ENCODE data around the gene MAP2K7. TPM values are rescaled to one million over a fixed set of nuclear protein-coding genes. Genes with fewer than 3 reads are reported as not detected.
A peak's percentile ranks its signal among the peaks of the same experiment; 100 is the strongest.

Gene MAP2K7
- total RNA-seq, 6 experiments from 2014 or later = 21.7 to 25.8 (median 22.8) TPM

DNA sequence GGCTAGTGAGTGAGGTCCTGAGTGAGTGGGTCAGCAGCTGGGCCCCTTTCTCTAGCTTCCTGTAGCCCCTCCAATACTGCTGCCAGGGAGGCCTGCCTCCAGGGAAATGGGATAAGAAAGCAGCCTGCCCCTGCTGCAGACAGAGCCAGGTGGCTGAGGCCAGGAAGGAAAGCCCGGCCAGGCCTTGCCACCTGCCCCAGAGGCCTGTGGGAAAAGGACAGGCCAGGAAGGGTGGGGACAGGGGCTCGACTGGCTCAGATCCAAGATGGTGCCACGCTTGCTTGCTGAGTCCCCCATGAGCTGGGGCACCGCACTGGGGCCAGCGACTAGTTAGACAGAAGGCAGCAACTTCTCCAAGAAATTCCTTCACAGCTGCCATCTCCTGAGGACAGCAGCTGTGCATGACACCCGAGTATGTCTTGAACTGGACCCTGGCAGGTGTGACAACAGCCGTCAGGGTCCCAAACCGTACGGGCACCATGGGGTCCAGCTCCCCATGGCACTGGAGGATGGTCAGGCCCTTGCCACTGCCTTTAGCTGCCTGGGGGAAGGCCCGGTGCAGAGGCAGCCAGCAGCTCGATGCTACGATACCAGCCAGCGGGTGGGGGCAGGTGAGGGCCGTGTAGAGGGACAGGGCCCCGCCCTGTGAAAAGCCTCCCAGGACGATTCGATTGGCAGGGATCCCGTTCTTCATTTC is 24.4 kb upstream of the MAP2K7 start:
- no peak overlapping the region for H3K27ac Mint-ChIP-seq
- no peak for DNase-seq
- TF ChIP-seq, protein P1, sequence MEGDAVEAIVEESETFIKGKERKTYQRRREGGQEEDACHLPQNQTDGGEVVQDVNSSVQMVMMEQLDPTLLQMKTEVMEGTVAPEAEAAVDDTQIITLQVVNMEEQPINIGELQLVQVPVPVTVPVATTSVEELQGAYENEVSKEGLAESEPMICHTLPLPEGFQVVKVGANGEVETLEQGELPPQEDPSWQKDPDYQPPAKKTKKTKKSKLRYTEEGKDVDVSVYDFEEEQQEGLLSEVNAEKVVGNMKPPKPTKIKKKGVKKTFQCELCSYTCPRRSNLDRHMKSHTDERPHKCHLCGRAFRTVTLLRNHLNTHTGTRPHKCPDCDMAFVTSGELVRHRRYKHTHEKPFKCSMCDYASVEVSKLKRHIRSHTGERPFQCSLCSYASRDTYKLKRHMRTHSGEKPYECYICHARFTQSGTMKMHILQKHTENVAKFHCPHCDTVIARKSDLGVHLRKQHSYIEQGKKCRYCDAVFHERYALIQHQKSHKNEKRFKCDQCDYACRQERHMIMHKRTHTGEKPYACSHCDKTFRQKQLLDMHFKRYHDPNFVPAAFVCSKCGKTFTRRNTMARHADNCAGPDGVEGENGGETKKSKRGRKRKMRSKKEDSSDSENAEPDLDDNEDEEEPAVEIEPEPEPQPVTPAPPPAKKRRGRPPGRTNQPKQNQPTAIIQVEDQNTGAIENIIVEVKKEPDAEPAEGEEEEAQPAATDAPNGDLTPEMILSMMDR (IDR thresholded peaks at IDR 0.05) = no peak
- H3K36me3 Mint-ChIP-seq (ENCODE audit: low read depth) = no peaks in the 10 kb centered on the region
- no peaks in the 10 kb centered on the region for H3K9me3 Mint-ChIP-seq
- peaks cover 13% of the 10 kb centered on the region for H3K27me3 Mint-ChIP-seq (ENCODE audit: insufficient read depth)
- H3K4me3 Mint-ChIP-seq = no peak overlapping the region
- peaks cover 13% of the 10 kb centered on the region for H3K4me1 Mint-ChIP-seq (ENCODE audit: low read depth)

DNA sequence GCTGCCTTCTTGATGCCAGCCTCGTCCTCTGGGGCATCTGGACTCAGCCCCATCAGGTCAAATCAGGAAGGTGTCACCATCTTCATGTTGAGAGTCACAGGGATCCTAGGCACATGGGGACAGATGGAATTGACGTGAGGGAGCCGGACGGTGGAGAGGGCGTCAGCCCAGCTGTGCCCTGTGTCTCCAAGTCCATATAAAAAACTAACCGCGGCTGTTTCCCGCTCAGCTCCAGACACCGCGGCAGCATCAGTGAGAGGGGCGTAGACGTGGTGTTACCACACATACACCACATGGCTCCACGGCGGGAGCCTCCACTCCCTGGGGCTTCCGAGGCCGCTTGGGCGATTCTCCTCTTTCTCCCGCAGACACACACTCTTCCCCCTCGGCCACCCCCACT is 23.8 kb upstream of the MAP2K7 start:
- TF ChIP-seq, protein P1 (IDR thresholded peaks at IDR 0.05) = no peak
- H3K27ac Mint-ChIP-seq = no peak overlapping the region
- H3K27me3 Mint-ChIP-seq (ENCODE audit: insufficient read depth) = peaks cover 11% of the 10 kb centered on the region
- peaks cover 14% of the 10 kb centered on the region for H3K4me1 Mint-ChIP-seq (ENCODE audit: low read depth)
- H3K36me3 Mint-ChIP-seq (ENCODE audit: low read depth) = no peaks in the 10 kb centered on the region
- no peak for DNase-seq
- H3K9me3 Mint-ChIP-seq = no peaks in the 10 kb centered on the region
- H3K4me3 Mint-ChIP-seq = no peak overlapping the region

DNA sequence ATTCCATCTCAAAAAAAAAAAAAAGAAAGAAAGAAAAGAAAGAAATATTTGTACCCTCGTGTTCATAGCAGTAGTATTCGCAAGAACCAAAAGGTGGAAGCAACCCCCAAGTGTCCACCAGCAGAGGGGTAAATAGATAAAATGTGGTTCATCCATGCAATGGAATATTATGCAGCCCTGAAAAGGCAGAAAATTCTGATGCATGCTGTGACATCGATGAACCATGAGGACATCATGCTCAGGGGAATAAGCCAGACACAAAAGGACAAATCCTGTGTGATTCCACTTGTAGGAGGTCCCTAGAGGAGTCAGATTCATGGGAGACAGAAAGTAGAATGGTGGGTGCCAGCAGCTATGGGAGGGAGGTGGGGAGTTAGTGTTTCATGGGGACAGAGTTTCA is 21.8 kb upstream of the MAP2K7 start:
- peaks cover 14% of the 10 kb centered on the region for H3K4me1 Mint-ChIP-seq (ENCODE audit: low read depth)
- H3K27ac Mint-ChIP-seq = no peak overlapping the region
- no peaks in the 10 kb centered on the region for H3K36me3 Mint-ChIP-seq (ENCODE audit: low read depth)
- H3K27me3 Mint-ChIP-seq (ENCODE audit: insufficient read depth) = peaks cover 4% of the 10 kb centered on the region
- TF ChIP-seq, protein P1 (IDR thresholded peaks at IDR 0.05) = no peak
- no peaks in the 10 kb centered on the region for H3K9me3 Mint-ChIP-seq
- no peak for DNase-seq
- no peak overlapping the region for H3K4me3 Mint-ChIP-seq

DNA sequence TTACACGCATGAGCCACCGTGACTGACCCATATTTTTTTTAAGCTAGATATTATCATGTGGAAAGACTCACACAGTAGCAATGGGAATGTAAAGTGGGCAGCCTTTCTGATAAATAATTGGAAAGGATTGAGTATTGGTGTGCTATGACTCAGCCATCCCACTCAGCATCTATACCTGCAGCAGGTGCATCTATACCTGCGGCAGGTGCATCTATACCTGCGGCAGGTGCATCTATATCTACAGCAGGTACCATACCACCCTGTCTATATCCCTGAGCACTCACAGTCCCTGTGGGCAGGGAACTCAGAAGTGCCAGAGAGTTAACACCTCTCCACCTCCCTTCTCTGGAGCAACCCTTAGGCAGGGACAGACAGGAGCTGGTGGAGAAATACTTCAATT is 20.6 kb upstream of the MAP2K7 start:
- no peak overlapping the region for H3K27ac Mint-ChIP-seq
- H3K4me3 Mint-ChIP-seq = no peak overlapping the region
- DNase-seq = no peak
- TF ChIP-seq, protein P1 (IDR thresholded peaks at IDR 0.05) = no peak
- no peaks in the 10 kb centered on the region for H3K36me3 Mint-ChIP-seq (ENCODE audit: low read depth)
- no peaks in the 10 kb centered on the region for H3K9me3 Mint-ChIP-seq
- peaks cover 8% of the 10 kb centered on the region; the same call in 1 of the 2 replicates for H3K4me1 Mint-ChIP-seq (ENCODE audit: low read depth)
- peaks cover 4% of the 10 kb centered on the region for H3K27me3 Mint-ChIP-seq (ENCODE audit: insufficient read depth)

DNA sequence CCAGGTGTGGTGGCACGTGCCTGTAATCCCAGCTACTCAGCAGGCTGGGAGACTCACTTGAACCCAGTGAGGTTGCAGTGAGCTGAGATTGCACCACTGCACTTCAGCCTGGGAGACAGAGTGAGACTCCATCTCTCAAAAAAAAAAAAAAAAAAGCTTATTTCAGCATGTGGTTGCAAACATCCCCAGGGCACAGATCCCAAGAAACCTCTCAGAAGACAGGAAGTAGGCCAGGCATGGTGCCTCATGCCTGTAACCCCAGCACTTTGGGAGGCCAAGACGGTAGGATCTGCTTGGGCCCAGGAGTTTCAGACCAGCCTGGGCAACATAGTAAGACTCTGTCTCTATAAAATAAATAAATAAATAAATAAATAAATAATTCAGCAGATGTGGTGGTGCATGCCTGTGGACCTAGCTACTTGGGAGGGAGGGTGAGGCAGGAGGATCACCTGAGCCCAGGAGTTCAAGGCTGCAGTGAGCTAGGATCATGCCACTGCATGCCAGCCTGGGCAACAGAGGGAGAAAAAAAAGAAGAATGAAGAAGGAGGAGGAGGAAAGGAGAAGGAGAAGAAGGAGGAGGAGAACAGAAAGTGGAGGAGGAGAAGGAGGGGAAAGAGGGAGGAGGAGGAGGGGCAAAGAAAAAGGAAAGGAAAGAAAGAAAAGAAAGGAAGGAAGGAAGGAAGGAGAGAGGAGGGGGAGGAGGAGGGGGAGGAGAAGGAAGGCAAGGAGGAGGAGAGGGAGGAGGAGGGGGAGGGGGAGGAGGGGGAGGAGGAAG is 19.7 kb upstream of the MAP2K7 start:
- Mint-ChIP-seq H3K27ac (no peak overlapping the region; the same call in 1 of the 2 replicates), H3K27me3 (ENCODE audit: insufficient read depth) (peaks cover 4% of the 10 kb centered on the region), H3K36me3 (ENCODE audit: low read depth) (no peaks in the 10 kb centered on the region), H3K4me3 (no peak overlapping the region), H3K4me1 (ENCODE audit: low read depth) (peaks cover 8% of the 10 kb centered on the region; the same call in 1 of the 2 replicates), H3K9me3 (no peaks in the 10 kb centered on the region)
- DNase-seq = peak; percentile 51
- TF ChIP-seq, protein P1 (IDR thresholded peaks at IDR 0.05) = no peak
